Sciatic nerve (tissue), 2 donors: Measurements from ENCODE around the gene SGPP1. TPM values are rescaled to one million over a fixed set of nuclear protein-coding genes. Genes with fewer than 3 reads are reported as not detected.
A peak's percentile ranks its signal among the peaks of the same experiment; 100 is the strongest.
"Not testable (repeated sequence)": the region's sequence is repeated elsewhere in the genome, so short reads cannot be mapped to it uniquely, and the experiment has no call there.

ENCODE experiments used
- ATAC-seq: fragments of 200-7000 bp; cut with Tn5 transposase; one replicate; pipeline ENCODE4 v1.9.1; 2020; ENCODE audit warnings: mild to moderate bottlenecking, moderate library complexity
- DNase-seq: peaks from one replicate; pipeline ENCODE4 v3.0.0-alpha.2; 2020; ENCODE audit warnings: low spot score
- intact Hi-C: fragments of 100-400 bp; cut with DNase I; formaldehyde crosslinking; loops from one replicate; pipeline ENCODE4 v1.14.2; 2022
- total RNA-seq: library from RNA; stranded (reverse); fragmentation: NEBNext Ultra II Directional; extraction: Animal tissue kit (Norgen Biotek cat#: 25700); gene quantifications from one replicate; pipeline ENCODE4 v1.2.1, GENCODE V29; 2021
- donor health status: DM: no; HTN: no; CAD: no.
- donor health status: DM: no; HTN: no; CAD: no.

SGPP1 gene, protein sequence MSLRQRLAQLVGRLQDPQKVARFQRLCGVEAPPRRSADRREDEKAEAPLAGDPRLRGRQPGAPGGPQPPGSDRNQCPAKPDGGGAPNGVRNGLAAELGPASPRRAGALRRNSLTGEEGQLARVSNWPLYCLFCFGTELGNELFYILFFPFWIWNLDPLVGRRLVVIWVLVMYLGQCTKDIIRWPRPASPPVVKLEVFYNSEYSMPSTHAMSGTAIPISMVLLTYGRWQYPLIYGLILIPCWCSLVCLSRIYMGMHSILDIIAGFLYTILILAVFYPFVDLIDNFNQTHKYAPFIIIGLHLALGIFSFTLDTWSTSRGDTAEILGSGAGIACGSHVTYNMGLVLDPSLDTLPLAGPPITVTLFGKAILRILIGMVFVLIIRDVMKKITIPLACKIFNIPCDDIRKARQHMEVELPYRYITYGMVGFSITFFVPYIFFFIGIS
- total RNA-seq, result 20.7 TPM

DNA sequence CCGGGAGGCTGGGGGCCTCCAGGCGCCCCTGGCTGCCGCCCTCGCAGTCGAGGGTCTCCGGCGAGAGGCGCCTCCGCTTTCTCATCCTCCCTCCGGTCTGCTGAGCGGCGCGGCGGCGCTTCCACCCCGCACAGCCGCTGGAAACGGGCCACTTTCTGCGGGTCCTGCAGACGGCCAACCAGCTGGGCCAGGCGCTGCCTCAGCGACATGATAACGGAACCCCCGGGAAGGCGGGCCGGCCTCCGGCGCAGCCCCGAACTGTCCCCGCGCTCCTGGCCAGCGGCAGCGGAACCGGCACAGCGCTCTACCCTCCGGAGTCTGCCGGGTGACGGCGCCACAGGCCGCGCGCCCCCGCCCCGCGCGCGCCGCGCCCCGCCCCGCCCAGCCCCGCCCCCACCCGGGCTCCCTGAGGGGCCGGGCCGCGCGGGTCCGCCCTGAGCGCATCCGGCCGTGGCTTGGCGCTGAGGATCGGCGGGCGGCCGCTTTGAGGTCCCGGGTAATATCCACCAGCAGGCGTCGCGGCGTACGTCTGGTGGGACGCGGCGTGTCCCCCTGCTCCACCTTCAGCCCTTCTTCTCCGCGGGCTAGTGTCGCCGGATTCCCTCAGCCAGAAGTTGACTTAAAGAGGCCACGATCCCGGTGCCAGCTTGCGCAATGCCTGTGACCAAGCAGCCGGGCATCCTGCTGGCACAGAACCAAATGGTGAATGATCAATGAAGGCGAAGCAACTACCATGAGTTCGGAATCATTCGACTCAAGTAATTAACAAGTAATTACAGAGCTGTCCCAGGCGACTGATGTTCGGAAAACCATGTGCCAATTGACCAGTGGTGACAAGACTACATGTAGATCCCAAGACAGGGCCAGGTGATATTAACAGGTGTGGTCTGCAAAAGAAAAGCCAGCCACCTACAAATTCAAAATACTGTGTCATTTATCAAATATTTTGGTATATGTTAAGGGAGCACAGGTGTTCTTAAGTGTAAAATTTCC lies at the start of gene SGPP1:
Gene SGPP1, minus strand, starts transcription at position 330 of the 993 bp plus-strand sequence. Its CDS starts 121 bp downstream, at position 209.
- peak; percentile 89 for DNase-seq
- intact Hi-C loops, result no loop called here
- ATAC-seq, result peak; percentile 95

DNA sequence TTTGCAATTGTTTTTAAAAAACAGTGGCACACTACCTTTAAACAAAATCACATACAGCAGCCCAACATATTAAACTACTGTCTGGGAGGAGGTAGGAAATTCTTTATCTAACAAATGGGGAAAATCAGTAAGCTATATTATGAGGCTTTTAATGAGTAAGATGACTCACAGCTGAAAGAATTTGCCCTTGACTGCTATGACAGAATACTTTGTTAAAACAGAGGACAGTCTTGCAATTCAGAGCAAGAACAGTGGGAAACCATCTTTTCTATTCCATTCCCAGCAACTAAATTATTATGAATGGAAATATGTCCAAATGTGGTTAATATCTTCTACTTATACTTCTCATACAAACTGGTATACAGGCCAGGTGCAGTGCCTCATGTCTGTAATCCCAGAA lies 49.2 kb upstream of the SGPP1 start:
- intact Hi-C loops, result no loop called here
- no peak for ATAC-seq
- no peak for DNase-seq

DNA sequence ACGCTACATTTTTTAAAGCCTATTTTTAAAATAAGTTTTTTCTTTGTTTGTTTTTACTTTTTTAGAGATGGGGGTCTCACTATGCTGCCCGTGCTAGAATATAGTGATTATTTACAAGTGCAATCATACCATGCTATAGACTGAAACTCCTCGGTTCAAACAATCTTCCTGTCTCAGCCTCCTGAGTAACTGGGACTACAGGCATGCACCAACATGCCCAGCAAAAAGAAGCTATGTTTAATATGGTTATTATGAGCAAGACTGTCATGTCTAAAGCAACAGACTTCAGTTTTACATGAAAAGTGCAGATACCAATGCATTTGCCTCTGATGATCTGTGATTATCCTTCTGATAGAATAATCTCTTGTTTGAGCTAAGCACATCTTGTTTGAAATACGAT lies 45.6 kb upstream of the SGPP1 start:
- intact Hi-C loops, result no loop called here

DNA sequence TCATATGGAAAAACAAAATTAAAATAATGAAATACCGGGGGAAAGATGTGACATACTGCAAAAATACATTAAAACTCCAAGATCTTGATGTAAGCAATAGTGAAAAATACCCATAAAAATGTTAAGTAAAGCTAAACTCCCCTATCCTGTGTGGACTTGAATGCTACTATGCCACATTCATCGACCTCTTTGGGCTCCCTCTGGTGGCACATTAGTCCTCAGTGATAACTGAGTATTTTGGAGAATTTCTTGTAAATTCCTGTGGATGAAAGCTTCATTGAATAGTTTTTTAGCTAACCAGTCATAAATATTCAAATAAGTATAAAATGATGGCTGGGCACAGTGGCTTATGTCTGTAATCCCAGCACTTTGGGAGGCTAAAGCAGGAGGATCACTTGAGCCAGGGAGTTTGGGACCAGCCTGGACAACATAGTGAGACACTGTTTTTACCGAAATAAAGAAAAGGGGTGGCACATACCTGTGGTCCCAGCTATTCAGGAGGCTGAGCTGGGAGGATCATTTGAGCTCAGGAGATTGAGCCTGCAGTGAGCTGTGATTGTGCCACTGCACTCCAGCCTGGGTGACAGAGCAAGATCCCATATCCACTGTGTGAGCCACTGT lies 42.4 kb upstream of the SGPP1 start:
- ATAC-seq (peak; percentile 76), DNase-seq (peak; percentile 68)
- intact Hi-C loops, result no loop called here

More for the DNA sequence above, 45.6 kb upstream of the SGPP1 start:
- DNase-seq, result no peak
- ATAC-seq, result no peak

DNA sequence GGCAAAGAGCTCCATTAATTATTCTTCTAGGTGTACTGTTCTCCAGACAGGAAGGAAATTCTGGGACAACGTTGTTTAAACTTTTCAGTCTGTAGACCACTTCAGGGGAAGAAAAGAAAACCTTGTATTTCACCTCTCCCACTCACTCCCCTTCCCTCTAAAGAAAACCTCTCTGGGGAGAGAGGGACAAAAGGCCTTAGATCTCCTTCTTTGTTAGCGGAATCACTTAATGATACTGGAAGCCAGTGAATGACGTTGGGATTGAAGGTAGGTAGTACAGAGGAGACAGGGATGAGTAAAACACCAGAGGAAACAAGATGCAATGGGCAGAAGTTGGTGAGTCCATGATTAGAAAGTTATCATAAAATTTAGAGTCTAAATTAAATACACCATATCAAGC lies 38.7 kb upstream of the SGPP1 start:
- ATAC-seq (no peak), DNase-seq (no peak)
- intact Hi-C loops, result no loop called here

DNA sequence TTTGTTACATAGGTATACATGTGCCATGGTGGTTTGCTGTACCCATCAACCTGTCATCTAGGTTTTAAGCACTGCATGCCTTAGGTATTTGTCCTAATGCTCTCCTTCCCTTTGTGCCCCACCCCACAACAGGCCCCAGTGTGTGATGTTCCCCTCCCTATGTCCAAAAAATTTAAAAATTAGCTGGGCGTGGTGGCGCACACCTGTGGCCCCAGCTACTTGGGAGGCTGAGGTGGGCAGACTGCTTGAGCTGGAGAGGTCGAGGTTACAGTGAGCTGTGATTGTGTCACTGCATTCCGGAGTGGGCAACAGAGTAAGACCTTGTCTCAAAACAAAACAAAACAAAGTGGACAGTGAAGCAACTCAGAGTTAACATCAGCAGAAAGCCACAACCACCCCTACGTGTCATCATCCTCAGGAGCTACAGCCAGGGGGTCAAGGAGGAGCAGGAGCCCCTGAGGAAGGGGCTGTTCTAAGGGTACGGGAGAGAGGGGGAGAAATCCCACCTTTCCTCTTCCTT lies 36.8 kb upstream of the SGPP1 start:
- ATAC-seq (no peak), DNase-seq (no peak)
- intact Hi-C loops, result no loop called here

DNA sequence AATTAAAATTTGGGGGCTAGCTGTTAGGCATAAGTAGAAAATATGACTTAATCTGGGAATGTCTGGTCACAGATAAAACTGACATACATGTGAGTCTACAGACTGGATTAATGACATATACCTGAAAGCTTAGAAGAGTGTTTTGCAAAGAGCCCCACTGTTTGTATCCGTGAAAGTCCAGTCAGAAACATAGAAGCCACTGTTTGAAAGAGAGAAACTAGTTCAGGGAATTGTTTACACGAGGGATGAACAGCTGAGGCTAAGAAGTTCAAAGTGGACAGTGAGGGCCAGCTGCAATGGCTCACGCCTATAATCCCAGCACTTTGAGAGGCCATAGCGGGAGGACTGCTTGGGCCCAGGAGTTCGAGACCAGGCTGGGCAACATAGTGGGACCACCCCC lies 36.2 kb upstream of the SGPP1 start:
- intact Hi-C loops, result no loop called here
- ATAC-seq, result no peak
- DNase-seq, result no peak

DNA sequence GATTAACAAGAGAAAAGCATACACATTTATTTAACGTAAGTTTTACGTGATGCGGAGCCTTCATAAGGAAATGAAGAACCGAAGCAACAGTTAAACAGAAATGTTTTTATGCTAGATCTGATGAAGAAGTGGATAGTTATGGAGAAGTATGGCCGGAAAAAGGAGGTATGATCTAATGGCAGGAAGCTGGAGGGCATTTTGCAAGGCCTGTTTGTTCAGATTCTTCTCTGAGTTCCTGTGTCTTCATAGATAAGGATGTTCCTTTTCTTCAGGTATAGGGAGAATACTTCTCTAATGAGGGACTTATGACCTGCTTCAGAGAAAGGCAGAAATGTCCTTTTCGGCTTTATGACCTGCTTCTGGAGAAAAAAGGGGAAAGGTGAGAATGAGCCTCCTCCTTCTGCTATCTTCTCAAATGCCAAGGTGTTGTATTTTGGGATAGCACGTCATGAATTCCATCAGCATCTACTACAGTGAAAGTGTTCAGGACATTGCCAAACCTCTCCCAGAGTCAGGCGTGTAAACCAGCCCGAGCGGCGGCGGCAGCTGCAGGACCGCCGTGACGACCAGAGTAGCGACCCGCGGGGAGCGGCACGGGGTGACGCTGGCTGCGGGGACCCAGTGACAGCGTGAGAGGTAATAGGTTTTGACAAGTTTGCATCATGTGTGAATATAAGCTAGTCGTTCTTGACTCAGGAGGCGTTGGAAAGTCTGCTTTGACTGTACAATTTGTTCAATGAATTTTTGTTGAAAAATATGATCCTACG lies 33.7 kb upstream of the SGPP1 start:
- DNase-seq (no peak), ATAC-seq (no peak)
- intact Hi-C loops, result no loop called here

DNA sequence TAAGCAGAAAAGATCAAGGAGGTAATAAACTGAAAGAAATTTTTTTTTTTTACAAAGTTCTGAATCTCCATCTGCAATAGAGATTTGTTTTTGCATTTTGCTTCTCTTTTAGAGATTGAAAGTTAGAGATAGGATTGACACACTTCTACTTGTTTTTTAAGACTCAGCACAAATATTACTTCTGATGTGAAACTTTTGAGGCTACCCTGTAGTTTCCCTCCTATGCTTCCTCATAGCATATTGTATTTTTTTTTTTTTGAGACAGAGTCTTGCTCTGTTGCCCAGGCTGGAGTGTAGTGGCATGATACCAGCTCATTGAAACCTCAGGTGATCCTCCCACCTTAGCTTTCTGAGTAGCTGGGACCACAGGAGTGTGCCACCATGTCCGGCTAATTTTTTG lies 32.1 kb upstream of the SGPP1 start:
- no peak for DNase-seq
- intact Hi-C loops, result no loop called here
- ATAC-seq, result peak; percentile 66

DNA sequence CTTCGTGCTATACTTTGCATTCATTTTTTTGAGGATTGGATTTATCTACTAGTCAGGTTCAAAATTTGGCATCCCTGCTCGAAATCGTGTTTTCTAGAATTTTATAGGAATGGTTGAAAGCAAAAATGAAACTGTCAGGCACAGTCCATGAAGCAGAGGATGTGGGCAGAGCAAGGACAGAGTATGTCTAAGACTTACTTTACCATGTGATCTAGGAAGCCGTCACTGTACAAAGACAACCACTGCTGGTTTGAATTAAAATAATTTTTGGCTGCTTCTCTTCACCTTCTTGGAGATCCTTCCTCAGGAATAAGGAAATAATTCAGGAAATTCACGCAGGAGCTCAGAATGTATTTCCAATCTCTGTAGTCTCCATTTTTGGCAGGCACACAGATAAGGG lies 31.6 kb upstream of the SGPP1 start:
- ATAC-seq (peak; percentile 83), DNase-seq (no peak)
- intact Hi-C loops, result no loop called here

DNA sequence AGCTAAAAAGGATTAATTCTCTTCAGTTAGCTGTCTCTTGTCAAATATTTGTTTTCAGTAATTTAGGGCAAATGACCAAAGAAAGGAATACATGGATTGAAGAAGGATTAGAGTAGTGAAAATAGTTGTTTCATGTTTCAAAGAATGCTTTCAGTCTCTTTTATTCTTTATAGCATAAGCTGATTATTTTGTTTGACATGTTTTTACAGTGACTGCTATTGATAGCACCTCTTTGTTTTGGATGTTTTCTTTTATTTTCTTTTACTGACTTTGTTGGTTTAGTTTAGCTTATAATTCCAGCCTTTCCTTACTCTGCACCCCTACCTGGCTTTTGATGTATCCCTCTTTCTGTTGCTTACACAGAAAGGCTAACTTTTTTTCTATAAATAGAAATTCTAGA lies 29.3 kb upstream of the SGPP1 start:
- DNase-seq, result no peak
- ATAC-seq, result no peak
- intact Hi-C loops, result no loop called here

DNA sequence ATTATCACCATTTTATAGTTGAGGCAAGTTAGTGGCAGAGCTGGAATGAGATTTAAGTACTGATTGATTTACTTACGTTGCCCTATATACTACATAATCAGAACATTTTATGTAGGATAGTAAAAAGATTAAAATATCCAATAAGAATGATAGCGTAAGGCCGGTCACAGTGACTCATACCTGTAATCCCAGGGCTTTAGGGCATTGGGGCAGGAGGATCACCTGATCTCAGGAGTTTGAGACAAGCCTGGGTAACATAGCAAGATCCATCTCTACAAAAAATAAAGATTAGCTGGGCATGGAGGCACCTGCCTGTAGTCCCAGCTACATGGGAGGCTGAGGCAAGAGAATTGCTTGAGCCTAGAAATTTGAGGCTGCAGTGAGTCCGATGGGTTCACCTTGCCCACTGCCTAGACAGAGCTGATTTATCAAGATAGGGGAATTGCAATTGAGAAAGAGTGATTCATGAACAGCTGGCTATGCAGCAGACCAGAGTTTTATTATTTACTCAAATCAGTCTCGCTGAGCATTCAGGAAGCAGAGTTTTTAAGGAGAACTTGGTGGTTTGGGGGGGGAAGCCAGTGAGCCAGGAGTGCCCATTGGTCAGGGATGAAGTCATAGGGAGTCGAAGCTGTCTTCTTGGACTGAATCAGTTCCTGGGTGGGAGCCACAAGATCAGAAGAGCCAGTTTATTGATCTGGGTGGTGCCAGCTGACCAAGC lies 24.7 kb upstream of the SGPP1 start:
- DNase-seq (no peak), ATAC-seq (no peak)
- intact Hi-C loops, result no loop called here

DNA sequence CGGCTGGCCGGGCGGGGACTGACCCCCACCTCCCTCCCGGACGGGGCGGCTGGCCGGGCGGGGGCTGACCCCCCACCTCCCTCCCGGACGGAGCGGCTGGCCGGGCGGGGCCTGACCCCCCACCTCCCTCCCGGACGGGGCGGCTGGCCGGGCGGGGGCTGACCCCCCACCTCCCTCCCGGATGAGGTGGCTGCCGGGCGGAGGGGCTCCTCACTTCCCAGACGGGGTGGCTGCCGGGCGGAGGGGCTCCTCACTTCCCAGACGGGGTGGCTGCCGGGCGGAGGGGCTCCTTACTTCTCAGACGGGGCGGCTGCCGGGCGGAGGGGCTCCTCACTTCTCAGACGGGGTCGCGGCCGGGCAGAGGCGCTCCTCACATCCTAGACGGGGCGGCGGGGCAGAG lies 23.2 kb upstream of the SGPP1 start:
- ATAC-seq, intact Hi-C loops, DNase-seq: not testable (repeated sequence)

DNA sequence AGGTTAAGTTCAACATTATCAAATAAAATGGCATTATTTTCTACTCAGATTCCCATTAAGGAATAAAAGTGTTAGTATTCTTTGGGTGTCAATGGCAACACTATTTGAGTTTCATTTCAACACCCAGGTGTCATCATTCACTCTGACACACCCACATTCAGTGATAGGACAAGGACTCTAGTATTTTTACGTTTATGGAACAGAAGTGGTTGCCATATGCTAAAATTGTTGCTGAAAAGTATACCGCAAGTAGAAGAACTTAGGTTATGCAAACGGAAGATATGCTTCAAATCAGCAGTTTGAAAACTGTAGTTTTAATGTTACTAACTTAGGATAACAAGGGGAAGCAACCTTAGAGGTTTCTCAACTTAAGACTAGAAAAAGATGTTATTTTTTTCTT lies 20.0 kb upstream of the SGPP1 start:
- ATAC-seq, result no peak
- intact Hi-C loops, result no loop called here
- DNase-seq, result no peak

DNA sequence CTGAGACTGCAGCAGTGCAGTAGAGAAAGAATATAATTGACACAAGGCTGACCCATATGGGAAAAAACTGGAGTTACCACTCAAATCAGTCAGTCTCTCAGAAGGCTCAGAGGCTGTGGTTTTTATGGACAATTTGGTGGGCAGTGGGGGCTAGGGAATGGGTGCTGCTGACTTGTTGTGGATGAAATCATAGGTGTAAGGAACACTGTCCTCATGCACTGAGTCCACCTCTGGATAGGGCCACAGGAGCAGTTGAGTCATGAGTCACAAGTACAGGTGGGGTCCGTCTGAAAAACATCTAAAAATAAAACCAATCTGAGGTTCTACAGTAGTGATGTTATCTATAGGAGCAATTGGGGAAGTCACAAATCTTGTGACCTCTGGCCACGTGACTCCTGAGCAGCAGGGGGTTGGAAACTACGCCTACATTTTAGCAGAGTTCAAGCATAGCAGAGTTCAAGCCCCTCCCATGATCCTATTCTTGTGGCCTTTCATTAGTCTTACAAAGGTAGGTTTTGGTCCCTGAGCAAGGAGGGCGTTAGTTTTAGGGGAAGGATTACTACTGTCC lies 18.1 kb upstream of the SGPP1 start:
- peak; percentile 15 for ATAC-seq
- intact Hi-C loops, result no loop called here
- no peak for DNase-seq

DNA sequence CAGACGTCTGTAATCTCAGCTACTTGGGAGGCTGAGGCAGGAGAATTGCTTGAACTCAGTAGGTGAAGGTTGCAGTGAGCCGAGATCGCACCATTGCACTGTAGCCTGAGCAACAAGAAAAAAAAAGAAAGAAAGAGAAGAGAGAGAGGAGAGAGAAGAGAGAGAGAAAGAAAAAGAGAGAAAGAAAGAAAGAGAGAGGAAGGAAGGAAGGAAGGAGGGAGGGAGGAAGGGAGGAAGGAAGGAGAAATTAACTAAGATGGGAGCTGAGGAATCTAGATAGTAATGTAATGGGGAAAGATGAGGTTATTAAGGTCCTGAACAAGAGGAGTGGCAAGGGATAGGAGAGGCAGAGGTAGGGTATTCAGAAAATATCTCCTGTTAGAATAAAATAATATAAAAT lies 17.4 kb upstream of the SGPP1 start:
- intact Hi-C loops, result no loop called here
- DNase-seq (no peak), ATAC-seq (no peak)

DNA sequence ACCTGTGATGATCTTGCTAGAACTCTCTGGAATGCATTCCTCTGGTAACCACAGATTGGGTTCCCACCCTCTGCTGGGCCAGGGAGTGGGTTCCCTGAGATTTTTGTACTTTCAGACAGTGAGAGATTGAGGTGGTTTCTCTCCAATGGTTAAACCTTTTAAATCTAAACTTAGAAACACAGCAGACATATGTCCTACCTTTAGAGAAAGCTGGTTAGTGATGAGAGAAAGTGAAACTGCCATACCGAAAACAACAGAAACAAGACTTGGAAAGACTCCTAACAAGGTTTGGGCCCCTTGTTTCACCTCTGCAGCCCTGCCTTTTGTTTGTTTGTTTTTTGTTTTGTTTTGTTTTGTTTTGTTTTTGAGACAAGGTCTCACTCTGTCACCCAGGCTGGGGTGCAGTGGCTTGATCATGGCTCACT lies 9.7 kb upstream of the SGPP1 start:
- intact Hi-C loops, result no loop called here
- ATAC-seq, result no peak
- DNase-seq, result no peak

DNA sequence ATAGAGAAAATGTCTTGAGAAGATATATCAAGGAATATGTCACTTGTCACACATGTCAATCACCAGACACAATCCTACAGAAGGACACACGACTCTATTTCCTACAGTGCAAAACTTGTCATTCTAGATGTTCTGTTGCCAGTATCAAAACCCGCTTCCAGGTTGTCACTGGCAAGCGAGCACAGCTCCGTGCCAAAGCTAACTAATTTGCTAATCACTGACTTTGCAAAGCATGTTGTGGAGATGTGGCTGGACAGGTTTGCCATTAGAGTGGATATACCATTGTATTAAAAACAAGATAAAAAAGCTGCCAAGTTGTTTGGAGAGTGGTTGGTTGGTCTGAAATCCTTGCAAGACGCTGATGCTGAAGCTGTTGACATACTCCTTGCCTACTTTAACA lies 7.9 kb upstream of the SGPP1 start:
- ATAC-seq (no peak), DNase-seq (no peak)
- intact Hi-C loops, result no loop called here
